Choroid plexus epithelial cell (primary cell): ENCODE data around the gene GSK3A.

Experiments
- DNase-seq: peaks from one replicate; pipeline ENCODE4 v3.0.0-alpha.2; 2010; ENCODE audit warnings: low read depth
- H3K4me3 ChIP-seq: 2 replicates; pipeline ENCODE4 v1.5.1; 2011; ENCODE audit warnings: low read depth, mild to moderate bottlenecking, control low read depth, low read length, moderate library complexity
- TF ChIP-seq, protein P1 (sequence below): conservative IDR thresholded peaks from 2 replicates; pipeline ENCODE4 v1.5.1; 2011; ENCODE audit warnings: low read depth, mild to moderate bottlenecking, control low read depth, inconsistent platforms, low read length, moderate library complexity

The GSK3A gene

DNA sequence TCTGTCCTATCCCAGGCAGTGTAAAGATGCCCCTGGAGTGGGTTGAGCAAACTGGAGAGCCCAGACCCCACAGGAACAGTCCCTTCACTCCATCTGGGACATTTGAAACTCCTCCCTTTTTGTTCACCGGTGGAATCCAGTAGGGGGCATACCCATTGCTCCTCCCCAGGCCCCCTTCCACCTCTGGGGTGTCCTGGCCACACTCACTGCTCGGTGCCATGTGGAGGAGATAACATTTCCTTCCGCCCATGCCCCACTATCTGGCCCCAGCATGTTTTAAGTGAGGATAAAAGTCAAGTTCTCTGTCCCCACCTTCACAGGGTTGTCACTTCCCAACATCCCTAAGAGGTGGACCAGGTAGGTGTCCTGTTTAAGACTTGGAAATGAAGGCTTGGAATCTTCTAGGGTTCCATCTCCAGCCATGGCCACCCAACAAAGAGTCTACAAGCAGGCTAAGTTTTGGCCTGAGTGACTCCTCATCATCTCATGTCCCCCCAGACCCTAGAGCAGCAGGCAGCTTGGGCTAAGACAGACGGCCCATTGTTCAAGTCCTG, 13.0 kb downstream of the GSK3A start:
- H3K4me3 ChIP-seq: no peak overlapping the region
- no peak for DNase-seq
- TF ChIP-seq, protein P1, sequence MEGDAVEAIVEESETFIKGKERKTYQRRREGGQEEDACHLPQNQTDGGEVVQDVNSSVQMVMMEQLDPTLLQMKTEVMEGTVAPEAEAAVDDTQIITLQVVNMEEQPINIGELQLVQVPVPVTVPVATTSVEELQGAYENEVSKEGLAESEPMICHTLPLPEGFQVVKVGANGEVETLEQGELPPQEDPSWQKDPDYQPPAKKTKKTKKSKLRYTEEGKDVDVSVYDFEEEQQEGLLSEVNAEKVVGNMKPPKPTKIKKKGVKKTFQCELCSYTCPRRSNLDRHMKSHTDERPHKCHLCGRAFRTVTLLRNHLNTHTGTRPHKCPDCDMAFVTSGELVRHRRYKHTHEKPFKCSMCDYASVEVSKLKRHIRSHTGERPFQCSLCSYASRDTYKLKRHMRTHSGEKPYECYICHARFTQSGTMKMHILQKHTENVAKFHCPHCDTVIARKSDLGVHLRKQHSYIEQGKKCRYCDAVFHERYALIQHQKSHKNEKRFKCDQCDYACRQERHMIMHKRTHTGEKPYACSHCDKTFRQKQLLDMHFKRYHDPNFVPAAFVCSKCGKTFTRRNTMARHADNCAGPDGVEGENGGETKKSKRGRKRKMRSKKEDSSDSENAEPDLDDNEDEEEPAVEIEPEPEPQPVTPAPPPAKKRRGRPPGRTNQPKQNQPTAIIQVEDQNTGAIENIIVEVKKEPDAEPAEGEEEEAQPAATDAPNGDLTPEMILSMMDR: peak; percentile 12

DNA sequence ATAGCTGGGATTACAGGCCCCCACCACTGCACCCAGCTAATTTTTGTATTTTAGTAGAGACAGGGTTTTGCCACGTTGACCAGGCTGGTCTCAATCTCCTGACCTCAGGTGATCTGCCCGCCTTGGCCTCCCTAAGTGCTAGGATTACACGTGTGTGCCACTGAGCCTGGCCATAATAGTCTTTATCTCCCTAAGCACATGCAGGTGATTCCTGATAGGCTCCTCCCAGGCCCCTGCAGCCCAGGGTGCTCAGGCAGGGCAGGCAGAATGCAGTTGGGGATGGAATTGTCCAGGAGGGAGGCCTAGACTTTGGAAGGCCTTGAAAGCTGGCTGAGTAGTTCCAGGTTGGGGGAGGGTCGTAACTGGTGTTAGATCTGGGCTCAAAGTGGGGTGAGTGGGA, 13.8 kb downstream of the GSK3A start:
- TF ChIP-seq, protein P1: no peak
- H3K4me3 ChIP-seq: no peak overlapping the region
- DNase-seq: no peak

DNA sequence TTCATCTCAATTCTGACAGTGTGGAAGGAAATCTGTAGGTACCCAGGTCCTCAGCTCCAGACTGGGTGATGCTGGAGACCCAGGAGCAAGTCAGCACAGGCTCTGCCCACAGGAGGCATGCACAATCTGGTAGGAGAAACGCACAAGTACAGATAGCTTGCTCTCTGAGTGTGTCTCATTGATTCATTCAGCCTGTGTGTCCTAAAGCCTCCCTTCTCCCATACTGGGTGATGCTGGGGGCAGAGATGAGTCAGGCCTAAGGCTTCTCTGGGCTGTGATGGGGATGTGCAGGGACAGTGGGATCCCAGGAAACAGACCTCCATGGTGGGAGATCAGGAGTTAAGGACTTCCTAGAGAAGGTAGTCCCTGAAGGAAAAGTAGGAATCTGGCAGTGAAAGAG, 15.5 kb downstream of the GSK3A start:
- TF ChIP-seq, protein P1: no peak
- H3K4me3 ChIP-seq: no peak overlapping the region
- DNase-seq: peak; percentile 34

DNA sequence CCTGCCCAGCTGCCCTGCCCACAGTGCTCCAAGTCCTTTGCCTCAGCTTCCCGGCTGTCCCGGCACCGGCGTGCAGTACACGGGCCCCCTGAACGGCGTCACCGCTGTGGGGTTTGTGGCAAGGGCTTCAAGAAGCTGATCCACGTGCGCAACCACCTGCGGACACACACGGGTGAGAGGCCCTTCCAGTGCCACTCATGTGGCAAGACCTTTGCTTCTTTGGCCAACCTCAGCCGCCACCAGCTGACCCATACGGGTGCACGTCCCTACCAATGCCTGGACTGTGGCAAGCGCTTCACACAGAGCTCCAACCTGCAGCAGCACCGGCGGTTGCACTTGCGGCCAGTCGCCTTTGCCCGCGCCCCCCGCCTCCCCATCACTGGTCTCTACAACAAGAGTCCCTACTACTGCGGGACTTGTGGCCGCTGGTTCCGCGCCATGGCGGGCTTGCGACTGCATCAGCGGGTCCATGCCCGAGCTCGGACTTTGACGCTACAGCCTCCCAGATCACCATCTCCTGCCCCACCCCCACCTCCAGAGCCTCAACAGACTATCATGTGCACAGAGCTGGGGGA, 16.6 kb downstream of the GSK3A start:
- DNase-seq: no peak
- TF ChIP-seq, protein P1: no peak
- no peak overlapping the region for H3K4me3 ChIP-seq

DNA sequence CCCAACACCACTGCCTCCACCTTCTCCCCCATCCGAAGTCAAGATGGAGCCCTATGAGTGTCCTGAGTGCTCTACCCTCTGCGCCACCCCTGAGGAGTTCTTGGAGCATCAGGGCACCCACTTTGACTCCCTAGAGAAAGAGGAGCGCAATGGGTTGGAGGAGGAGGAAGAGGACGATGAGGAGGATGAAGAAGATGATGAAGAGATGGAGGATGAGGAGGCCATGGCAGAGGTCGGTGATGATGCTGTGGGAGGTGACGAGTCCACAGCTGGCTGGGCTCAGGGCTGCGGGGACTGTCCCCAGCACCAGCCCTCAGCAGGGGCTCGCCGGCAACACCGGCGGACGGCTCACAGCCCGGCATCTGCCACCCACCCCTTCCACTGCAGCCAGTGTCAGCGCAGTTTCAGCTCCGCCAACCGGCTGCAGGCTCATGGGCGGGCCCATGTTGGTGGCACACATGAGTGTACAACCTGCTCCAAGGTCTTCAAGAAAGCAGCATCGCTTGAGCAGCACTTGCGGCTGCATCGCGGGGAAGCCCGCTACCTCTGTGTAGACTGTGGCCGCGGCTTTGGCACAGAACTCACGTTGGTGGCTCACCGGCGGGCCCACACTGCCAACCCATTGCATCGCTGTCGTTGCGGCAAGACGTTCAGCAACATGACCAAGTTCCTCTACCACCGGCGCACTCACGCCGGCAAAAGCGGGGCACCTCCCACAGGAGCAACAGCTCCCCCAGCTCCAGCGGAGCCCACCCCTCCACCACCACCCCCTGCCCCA, 17.3 kb downstream of the GSK3A start:
- TF ChIP-seq, protein P1: no peak
- no peak for DNase-seq
- no peak overlapping the region for H3K4me3 ChIP-seq

DNA sequence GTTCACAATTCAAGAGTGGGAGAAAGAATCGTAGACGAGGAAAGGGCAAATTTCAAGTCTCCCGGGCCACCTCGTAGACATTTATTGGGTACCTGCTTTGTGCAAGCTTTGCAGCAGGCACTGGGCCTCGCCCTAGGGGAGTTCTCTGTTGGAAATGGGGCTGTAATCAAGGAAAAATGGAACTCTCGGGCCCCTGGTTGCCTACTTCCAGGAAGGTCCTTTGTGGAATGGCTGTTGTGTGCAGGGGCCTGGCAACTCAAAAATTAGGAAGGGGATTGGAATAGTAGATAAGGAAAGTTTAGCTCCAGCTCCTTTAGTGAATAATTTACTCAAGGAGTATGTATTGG, 21.7 kb downstream of the GSK3A start:
- DNase-seq: no peak

More for the DNA sequence above, 21.7 kb downstream of the GSK3A start:
- TF ChIP-seq, protein P1: no peak
- peak overlapping the region; percentile 97 for H3K4me3 ChIP-seq
